GM21529 (cell line): ENCODE results near the gene GAPDH.
"Not testable (repeated sequence)": the region's sequence is repeated elsewhere in the genome, so short reads cannot be mapped to it uniquely, and the experiment has no call there.

Source experiments
- ATAC-seq: cut with Tn5 transposase; IDR thresholded peaks from one replicate; pipeline ENCODE4 v1.9.1; 2021; ENCODE audit not compliant: unreplicated experiment

Gene GAPDH

GRCh38 chr12:6558014-6558760 lies 23.9 kb downstream of the GAPDH start:
- not testable (repeated sequence) for ATAC-seq

- no peak for ATAC-seq
These were observed 25.2 kb downstream of the GAPDH start for GRCh38 chr12:6559500-6559899.

GRCh38 chr12:6560501-6561205 lies 26.3 kb downstream of the GAPDH start:
- ATAC-seq = no peak

GRCh38 chr12:6562881-6563280 lies 28.6 kb downstream of the GAPDH start:
- no peak for ATAC-seq

- no peak for ATAC-seq
These were observed 29.2 kb downstream of the GAPDH start for GRCh38 chr12:6563448-6564050.

- ATAC-seq = no peak
These were observed 32.9 kb downstream of the GAPDH start for GRCh38 chr12:6567112-6567670.

- no peak for ATAC-seq
These were observed 35.0 kb downstream of the GAPDH start for GRCh38 chr12:6569312-6569711.

- no peak for ATAC-seq
These were observed 35.5 kb downstream of the GAPDH start for GRCh38 chr12:6569786-6570185.

GRCh38 chr12:6570264-6570887 lies 36.1 kb downstream of the GAPDH start:
- no peak for ATAC-seq

- no peak for ATAC-seq
These were observed 38.7 kb downstream of the GAPDH start for GRCh38 chr12:6573001-6573400.

- ATAC-seq = no peak
These were observed 40.4 kb downstream of the GAPDH start for GRCh38 chr12:6574576-6575295.

GRCh38 chr12:6575648-6576047 lies 41.3 kb downstream of the GAPDH start:
- ATAC-seq = no peak

- ATAC-seq = no peak
These were observed 47.9 kb downstream of the GAPDH start for GRCh38 chr12:6582196-6582595.

- ATAC-seq = no peak
These were observed 48.6 kb downstream of the GAPDH start for GRCh38 chr12:6582959-6583358.

GRCh38 chr12:6584293-6584692 lies 50.0 kb downstream of the GAPDH start:
- ATAC-seq = no peak

- ATAC-seq = not testable (repeated sequence)
These were observed 52.3 kb downstream of the GAPDH start for GRCh38 chr12:6586569-6586968.
